Measurements from ENCODE around the gene SCUBE1.

DNA sequence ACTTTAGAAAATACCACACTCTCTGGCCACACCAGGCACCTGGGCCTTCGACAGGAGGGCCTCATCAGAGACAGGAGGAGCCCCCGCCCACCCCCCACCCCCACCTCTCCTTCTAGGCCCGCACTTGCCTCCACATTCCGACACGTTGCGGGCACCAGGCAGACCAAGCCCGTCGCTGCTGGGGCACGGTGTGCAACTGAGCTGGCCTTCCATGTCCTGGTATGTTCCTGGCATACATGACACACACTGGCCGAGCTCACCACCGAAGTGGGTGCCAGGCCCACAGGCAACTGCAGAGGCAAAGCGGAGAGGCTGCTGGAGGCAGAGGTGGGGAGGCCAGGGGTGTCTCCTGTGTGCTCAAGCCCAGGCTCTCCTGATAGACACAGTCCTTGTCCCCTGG, 129.2 kb downstream of the SCUBE1 start:
- no peak for TF ChIP-seq ZNF274 (IDR thresholded peaks at IDR 0.05; ENCODE audit: low read depth, low read length)
- TF ChIP-seq YY1 (IDR thresholded peaks at IDR 0.05; ENCODE audit: insufficient read depth, insufficient read length): no peak
- TF ChIP-seq SUZ12 (IDR thresholded peaks at IDR 0.05; ENCODE audit: extremely low read depth, insufficient read depth, insufficient read length): no peak
